Endothelial cell of umbilical vein (primary cell): ENCODE results near the gene FUT6. TPM values are rescaled to one million over a fixed set of nuclear protein-coding genes. Genes with fewer than 3 reads are reported as not detected.

ENCODE experiments used
- BruUV-seq: library from RNA; stranded (reverse); fragments of 400-500 nt; replicated peaks from 2 replicates; lab custom pipeline; 2021; lab: Mats Ljungman, UMichigan
- CTCF ChIA-PET: fragments of 300-600, 350-600 bp; sonication (Branson Sonifier 250); formaldehyde crosslinking; loops from one replicate; lab custom pipeline; 2021; ENCODE audit warnings: antibody characterized with exemption, inconsistent platforms; lab: Charles Lee
- POLR2A ChIA-PET: fragments of 300-600, 350-600 bp; sonication (Branson Sonifier 250); formaldehyde crosslinking; loops from one replicate; lab custom pipeline; 2021; ENCODE audit warnings: antibody characterized with exemption, inconsistent platforms; lab: Charles Lee
- DNase-seq: peaks from one replicate; pipeline ENCODE4 v3.0.0-alpha.2; 2011; ENCODE audit warnings: low read depth, low spot score
- FAIRE-seq: peaks from 2 replicates; lab custom pipeline; 2011; peaks lifted over from hg19 to GRCh38; lab: Jason Lieb, UNC
- H2AFZ ChIP-seq: 2 replicates; pipeline ENCODE4 v1.6.0; 2012; ENCODE audit warnings: low read depth, low read length, control low read depth, inconsistent platforms
- H3K27ac ChIP-seq: 2 replicates; pipeline ENCODE4 v1.5.1; 2011; ENCODE audit warnings: low read depth, mild to moderate bottlenecking, control low read depth, low read length, moderate library complexity; ENCODE audit not compliant: insufficient read depth
- H3K27me3 ChIP-seq, 2 experiments: 2 replicates each; pipeline versions ENCODE4 v1.6.0 to v1.6.1; 2011; ENCODE audit warnings: low read length in 2 of 2, mixed read lengths in 1 of 2; ENCODE audit not compliant: control insufficient read depth in 2 of 2, insufficient read depth in 2 of 2
- H3K36me3 ChIP-seq, 2 experiments: 2 replicates in 1 of 2; 3 replicates in 1 of 2; pipeline ENCODE4 v1.5.1; 2011; ENCODE audit warnings: low read length in 2 of 2, mild to moderate bottlenecking in 1 of 2, moderate library complexity in 1 of 2; ENCODE audit not compliant: control insufficient read depth in 2 of 2, insufficient read depth in 2 of 2; ENCODE audit errors: extremely low read depth in 1 of 2
- H3K4me1 ChIP-seq: 3 replicates; pipeline ENCODE4 v1.5.1; 2011; ENCODE audit warnings: mild to moderate bottlenecking, low read length; ENCODE audit not compliant: control insufficient read depth, insufficient read depth; ENCODE audit errors: extremely low read depth
- H3K4me2 ChIP-seq: 2 replicates; pipeline ENCODE4 v1.6.1; 2011; ENCODE audit warnings: low read length, control low read depth, mixed read lengths; ENCODE audit not compliant: insufficient read depth
- H3K4me3 ChIP-seq, 3 experiments: fragments of 200-600 bp in 1 of 3; sonication (generic), shearing (Covaris generic) in 1 of 3; replicated peaks in 1 of 3; 2 replicates each; pipeline ENCODE4 v1.5.1; 2011 to 2016; ENCODE audit warnings: control low read depth in 3 of 3, low read length in 3 of 3, mild to moderate bottlenecking in 2 of 3, inconsistent platforms in 1 of 3, low read depth in 1 of 3, moderate library complexity in 1 of 3; ENCODE audit not compliant: insufficient read depth in 1 of 3
- H3K79me2 ChIP-seq: 2 replicates; pipeline ENCODE4 v1.6.0; 2012; ENCODE audit warnings: low read length, inconsistent platforms; ENCODE audit not compliant: control insufficient read depth, insufficient read depth
- H3K9ac ChIP-seq: replicated peaks from 2 replicates; pipeline ENCODE3; 2011; ENCODE audit warnings: low read length, control low read depth; ENCODE audit not compliant: insufficient read depth; ENCODE audit errors: extremely low read depth
- H3K9me1 ChIP-seq: replicated peaks from 3 replicates; pipeline ENCODE4 v1.6.0; 2011; ENCODE audit warnings: mild to moderate bottlenecking, low read length; ENCODE audit not compliant: control insufficient read depth, insufficient read depth; ENCODE audit errors: extremely low read depth
- H3K9me3 ChIP-seq: replicated peaks from 2 replicates; pipeline ENCODE4 v1.5.1; 2012; ENCODE audit warnings: low read length, inconsistent platforms; ENCODE audit not compliant: control insufficient read depth, insufficient read depth
- H4K20me1 ChIP-seq: replicated peaks from 2 replicates; pipeline ENCODE3; 2011; ENCODE audit warnings: mild to moderate bottlenecking, low read length; ENCODE audit not compliant: control insufficient read depth, insufficient read depth; ENCODE audit errors: extremely low read depth
- CTCF ChIP-seq, 2 donors: IDR thresholded peaks; 1 replicate in 1 of 2; 2 replicates in 1 of 2; pipeline ENCODE4 v1.5.1; 2011; ENCODE audit warnings: low read length in 2 of 2, mild to moderate bottlenecking in 2 of 2, moderate library complexity in 2 of 2, control low read depth in 1 of 2, inconsistent platforms in 1 of 2, low read depth in 1 of 2; ENCODE audit not compliant: insufficient read depth in 1 of 2; ENCODE audit errors: extremely low read depth in 1 of 2
- EZH2 ChIP-seq: IDR thresholded peaks from 2 replicates; pipeline ENCODE4 v1.6.1; 2012; ENCODE audit warnings: borderline replicate concordance, low read depth, mild to moderate bottlenecking, moderate library complexity, low read length, inconsistent platforms; ENCODE audit not compliant: severe bottlenecking
- FOS ChIP-seq: IDR thresholded peaks from 2 replicates; pipeline ENCODE4 v1.6.1; 2011; ENCODE audit warnings: mild to moderate bottlenecking, low read length, moderate library complexity, borderline replicate concordance; ENCODE audit not compliant: insufficient read depth
- GATA2 ChIP-seq: IDR thresholded peaks from 2 replicates; pipeline ENCODE4 v1.7.0; 2011; ENCODE audit warnings: low read depth, mild to moderate bottlenecking, moderate library complexity, mixed read lengths, low read length; ENCODE audit not compliant: insufficient read length, insufficient read depth
- JUN ChIP-seq: IDR thresholded peaks from 2 replicates; pipeline ENCODE4 v1.6.1; 2011; ENCODE audit warnings: borderline replicate concordance, low read depth; ENCODE audit not compliant: insufficient read length, insufficient read depth
- MAX ChIP-seq: IDR thresholded peaks from 2 replicates; pipeline ENCODE4 v1.6.1; 2011; ENCODE audit not compliant: insufficient read depth, insufficient read length
- MYC ChIP-seq: IDR thresholded peaks from one replicate; pipeline ENCODE4 v1.6.1; 2011; ENCODE audit warnings: mild to moderate bottlenecking, low read depth, low read length
- POLR2A ChIP-seq: IDR thresholded peaks from 2 replicates; pipeline ENCODE4 v1.6.1; 2012; ENCODE audit warnings: low read depth, mild to moderate bottlenecking, control low read depth, low read length
- POLR2AphosphoS5 ChIP-seq: IDR thresholded peaks from 2 replicates; pipeline ENCODE4 v1.6.1; 2012; ENCODE audit warnings: low read depth, mild to moderate bottlenecking, control low read depth, low read length, moderate library complexity; ENCODE audit not compliant: insufficient read depth
- dilution Hi-C: fragments of 300-500 bp; cut with MboI; formaldehyde crosslinking; loops from one replicate; pipeline ENCODE4 v1.15.0; 2019; ENCODE audit warnings: low sequenced_read_pairs; ENCODE audit not compliant: extremely low pct_ligation_motif_present
- intact Hi-C: fragments of 100-400 bp; cut with micrococcal nuclease; formaldehyde crosslinking; loops from one replicate; pipeline ENCODE4 v1.10.0; 2022
- polyA plus RNA-seq, 4 experiments: library from polyadenylated mRNA; depleted of rRNA in 3 of 4; stranded (reverse) in 3 of 4; unstranded in 1 of 4; fragments of >200 nt; gene quantifications; 2 replicates each; pipeline versions ENCODE4 v1.2.1 to v1.2.3, GENCODE V29; 2011 to 2012; ENCODE audit warnings: missing spikeins in 1 of 4
- total RNA-seq: library from RNA; stranded (reverse); gene quantifications from 2 replicates; pipeline ENCODE4 v1.2.3, GENCODE V29; 2021

Gene FUT6
- total and polyA plus RNA-seq, 2 donors (not counting 3 experiments of a cell fraction or from before 2014, with no cell fraction given), result not detected

GRCh38 chr19:5803752-5804515 is 35.6 kb downstream of the FUT6 start:
- H3K79me2 ChIP-seq, result no peaks in the 10 kb centered on the region
- no peak overlapping the region for H3K9ac ChIP-seq
- peak overlapping the region; percentile 78 for H2AFZ ChIP-seq
- FAIRE-seq, result peak; percentile 90
- no peaks in the 10 kb centered on the region for H4K20me1 ChIP-seq
- no peak for TF ChIP-seq MAX
- no peak for TF ChIP-seq EZH2
- TF ChIP-seq MYC, result no peak
- no peak for TF ChIP-seq GATA2
- TF ChIP-seq POLR2AphosphoS5, result peak; percentile 42
- TF ChIP-seq CTCF (IDR thresholded peaks at IDR 0.05; ENCODE audit: extremely low read depth in 1 of 2, insufficient read depth in 1 of 2, low read depth in 1 of 2, low read length in 2 of 2), result peak; percentile 100
- no peak for TF ChIP-seq POLR2A
- no peak for TF ChIP-seq FOS
- TF ChIP-seq JUN, result no peak
- no peaks in the 10 kb centered on the region for H3K36me3 ChIP-seq
- dilution Hi-C loops (no loop called here), intact Hi-C loops (loop anchor here (1.0 to 10.0 kb wide), 4 partner anchors 19 to 218 kb away; no protein-coding TSS in a partner anchor)
- POLR2A ChIA-PET, result interaction anchor here (0.9 to 1.1 kb wide), 3 partner anchors 24 to 164 kb away, joined by 3 to 14 read pairs (median 4); partner anchors contain the start of gene VMAC
- peak; percentile 89 for DNase-seq
- peak overlapping the region; percentile 45 for H3K4me2 ChIP-seq
- peaks cover 2% of the 10 kb centered on the region for H3K9me1 ChIP-seq
- BruUV-seq, result no TSS peak
- H3K27me3 ChIP-seq, result peaks cover 2 to 7% of the 10 kb centered on the region in 2 experiments
- peaks cover 5% of the 10 kb centered on the region for H3K4me1 ChIP-seq
- no peaks in the 10 kb centered on the region for H3K9me3 ChIP-seq
- H3K4me3 ChIP-seq, result peak overlapping the region in 1 of 3 experiments; percentile 2
- no peak overlapping the region for H3K27ac ChIP-seq
- CTCF ChIA-PET, result interaction anchor here (0.5 to 2.3 kb wide), 56 partner anchors 8 to 396 kb away, joined by 3 to 76 read pairs (median 5); partner anchors contain the start of genes CATSPERD, DUS3L, FUT6 and NDUFA11
